ENCODE measurements around the gene PTPRG.

DNA sequence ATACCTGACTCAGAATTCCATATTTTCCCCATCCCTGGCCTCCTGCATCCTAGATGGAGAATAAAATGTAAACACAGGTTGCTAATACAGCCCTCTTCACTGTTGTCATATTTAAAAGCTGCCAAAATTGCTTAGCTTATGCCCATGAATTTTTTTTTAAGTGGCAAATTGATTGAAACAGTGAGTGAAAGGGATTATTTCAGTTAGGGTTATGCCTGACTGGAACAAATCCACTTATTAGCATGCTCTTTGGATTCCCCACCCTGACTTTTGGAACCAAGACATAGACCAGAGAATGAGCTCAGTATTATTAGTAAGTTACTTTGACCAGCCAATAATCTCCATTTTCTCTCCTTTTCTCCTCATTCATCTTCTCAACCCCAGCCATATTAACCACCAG lies 567.3 kb downstream of the PTPRG start:
- TF ChIP-seq, protein P1, sequence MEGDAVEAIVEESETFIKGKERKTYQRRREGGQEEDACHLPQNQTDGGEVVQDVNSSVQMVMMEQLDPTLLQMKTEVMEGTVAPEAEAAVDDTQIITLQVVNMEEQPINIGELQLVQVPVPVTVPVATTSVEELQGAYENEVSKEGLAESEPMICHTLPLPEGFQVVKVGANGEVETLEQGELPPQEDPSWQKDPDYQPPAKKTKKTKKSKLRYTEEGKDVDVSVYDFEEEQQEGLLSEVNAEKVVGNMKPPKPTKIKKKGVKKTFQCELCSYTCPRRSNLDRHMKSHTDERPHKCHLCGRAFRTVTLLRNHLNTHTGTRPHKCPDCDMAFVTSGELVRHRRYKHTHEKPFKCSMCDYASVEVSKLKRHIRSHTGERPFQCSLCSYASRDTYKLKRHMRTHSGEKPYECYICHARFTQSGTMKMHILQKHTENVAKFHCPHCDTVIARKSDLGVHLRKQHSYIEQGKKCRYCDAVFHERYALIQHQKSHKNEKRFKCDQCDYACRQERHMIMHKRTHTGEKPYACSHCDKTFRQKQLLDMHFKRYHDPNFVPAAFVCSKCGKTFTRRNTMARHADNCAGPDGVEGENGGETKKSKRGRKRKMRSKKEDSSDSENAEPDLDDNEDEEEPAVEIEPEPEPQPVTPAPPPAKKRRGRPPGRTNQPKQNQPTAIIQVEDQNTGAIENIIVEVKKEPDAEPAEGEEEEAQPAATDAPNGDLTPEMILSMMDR (IDR thresholded peaks at IDR 0.05), result no peak
- no peak for TF ChIP-seq POLR2A (IDR thresholded peaks at IDR 0.05)

All from right lobe of liver (tissue), 4 donors.